ENCODE data around the gene UBP1. TPM values are rescaled to one million over a fixed set of nuclear protein-coding genes. Genes with fewer than 3 reads are reported as not detected.

UBP1 gene
- total RNA-seq, 5 donors from 2014 or later (not counting 1 experiment from before 2014, with no cell fraction given): 87.3 to 101 (median 91.4) TPM

DNA sequence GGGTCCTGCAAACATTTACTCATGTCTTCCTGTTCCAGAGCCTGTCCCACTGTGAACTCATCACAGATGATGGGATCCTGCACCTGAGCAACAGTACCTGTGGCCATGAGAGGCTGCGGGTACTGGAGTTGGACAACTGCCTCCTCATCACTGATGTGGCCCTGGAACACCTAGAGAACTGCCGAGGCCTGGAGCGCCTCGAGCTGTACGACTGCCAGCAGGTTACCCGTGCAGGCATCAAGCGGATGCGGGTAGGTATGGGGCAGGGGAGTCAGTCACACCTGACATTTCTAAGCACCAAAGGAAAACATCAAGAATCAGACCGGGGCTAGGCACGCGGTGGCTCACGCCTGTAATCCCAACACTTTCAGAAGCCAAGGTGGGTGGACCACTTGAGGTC, 56.3 kb downstream of the UBP1 start:
- Mint-ChIP-seq H3K27me3 (no peaks in the 10 kb centered on the region), H3K27ac (no peak overlapping the region), H3K36me3 (peaks cover 16% of the 10 kb centered on the region), H3K9me3 (no peaks in the 10 kb centered on the region), H3K4me1 (peaks cover 10 to 13% (median 11%) of the 10 kb centered on the region in 3 donors), H3K4me3 (no peak overlapping the region)
- peaks cover 0 to 19% of the 10 kb centered on the region in 2 donors for H3K36me3 ChIP-seq (ENCODE audit: control insufficient read depth in 2 of 2, extremely low read depth in 1 of 2, insufficient read depth in 1 of 2, low read length in 1 of 2)
- H3K27ac ChIP-seq (ENCODE audit: low read length): no peak overlapping the region
- ChIA-PET CTCF (no interaction called here), POLR2A (no interaction called here)
- no peaks in the 10 kb centered on the region for H3K27me3 ChIP-seq (replicated peaks in 1 of 2; ENCODE audit: control insufficient read depth in 2 of 2, extremely low read depth in 1 of 2, insufficient read depth in 2 of 2, low read length in 1 of 2)
- ATAC-seq (replicated peaks in 1 of 4) (no peak), DNase-seq (no peak)
- 100% methylated on average over 4 of the region's 12 CpGs for WGBS (ENCODE audit: insufficient coverage)
- H3K4me1 ChIP-seq (ENCODE audit: control insufficient read depth in 1 of 2, extremely low read depth in 1 of 2, insufficient read depth in 2 of 2, low read length in 2 of 2): no peaks in the 10 kb centered on the region
- H3K4me3 ChIP-seq (ENCODE audit: control insufficient read depth in 1 of 2, extremely low read depth in 1 of 2, low read length in 1 of 2): no peak overlapping the region
- no peaks in the 10 kb centered on the region for H3K9me3 ChIP-seq

DNA sequence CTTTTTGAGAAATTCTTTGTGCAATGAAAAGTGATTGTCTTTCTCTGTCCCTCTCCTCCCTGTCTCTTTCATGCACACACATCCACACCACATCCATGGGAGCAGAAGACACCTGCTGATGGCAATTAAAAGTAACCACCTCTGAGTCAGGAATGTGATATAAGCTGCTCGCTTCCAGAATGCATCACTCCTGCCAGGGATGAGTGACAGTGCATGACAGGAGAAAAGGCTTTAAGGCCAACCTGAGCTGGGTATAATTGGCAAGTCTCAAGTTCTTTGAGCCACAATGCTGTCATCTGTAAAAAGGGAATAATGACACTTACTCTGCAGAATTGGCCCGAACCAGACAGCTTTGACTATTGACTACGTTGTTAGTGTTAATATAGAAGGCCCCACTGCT, 59.6 kb downstream of the UBP1 start:
- peaks cover 4 to 11% (median 7%) of the 10 kb centered on the region in 3 donors for H3K4me1 Mint-ChIP-seq
- POLR2A ChIA-PET: no interaction called here
- no peaks in the 10 kb centered on the region for H3K27me3 ChIP-seq (replicated peaks in 1 of 2; ENCODE audit: control insufficient read depth in 2 of 2, extremely low read depth in 1 of 2, insufficient read depth in 2 of 2, low read length in 1 of 2)
- no peak overlapping the region for H3K4me3 Mint-ChIP-seq
- H3K9me3 Mint-ChIP-seq: no peaks in the 10 kb centered on the region
- WGBS (ENCODE audit: insufficient coverage): 90% methylated on average over 2 of the region's 3 CpGs
- no peak overlapping the region for H3K27ac Mint-ChIP-seq
- H3K27me3 Mint-ChIP-seq: no peaks in the 10 kb centered on the region
- H3K4me3 ChIP-seq (ENCODE audit: control insufficient read depth in 1 of 2, extremely low read depth in 1 of 2, low read length in 1 of 2): no peak overlapping the region
- no peaks in the 10 kb centered on the region for H3K36me3 Mint-ChIP-seq
- CTCF ChIA-PET: interaction anchor here in 1 of 2 donors (0.5 to 0.6 kb wide), 2 partner anchors 303 to 1052 kb away, joined by 4 read pairs; no protein-coding TSS in a partner anchor
- no peak overlapping the region for H3K27ac ChIP-seq (ENCODE audit: low read length)
- no peaks in the 10 kb centered on the region for H3K9me3 ChIP-seq
- no peak for ATAC-seq (replicated peaks in 1 of 4)
- no peaks in the 10 kb centered on the region for H3K36me3 ChIP-seq (ENCODE audit: control insufficient read depth in 2 of 2, extremely low read depth in 1 of 2, insufficient read depth in 1 of 2, low read length in 1 of 2)
- H3K4me1 ChIP-seq (ENCODE audit: control insufficient read depth in 1 of 2, extremely low read depth in 1 of 2, insufficient read depth in 2 of 2, low read length in 2 of 2): no peaks in the 10 kb centered on the region
- DNase-seq: no peak

- no peak for ATAC-seq (replicated peaks in 1 of 4)
- CTCF ChIA-PET: no interaction called here
- 100% methylated on average over 1 of the region's 3 CpGs for WGBS (ENCODE audit: insufficient coverage)
Measured at GRCh38 chr3:33377931-33378330, 62.3 kb downstream of the UBP1 start.

GRCh38 chr3:33377489-33377888, 62.7 kb downstream of the UBP1 start:
- no peak overlapping the region for H3K4me3 Mint-ChIP-seq
- H3K4me1 Mint-ChIP-seq: peaks cover 1 to 7% (median 3%) of the 10 kb centered on the region in 3 donors
- no peaks in the 10 kb centered on the region for H3K9me3 Mint-ChIP-seq
- peaks cover 0 to 4% of the 10 kb centered on the region in 2 experiments for H3K4me1 ChIP-seq (ENCODE audit: control insufficient read depth in 1 of 2, extremely low read depth in 1 of 2, insufficient read depth in 2 of 2, low read length in 2 of 2)
- H3K36me3 ChIP-seq (ENCODE audit: control insufficient read depth in 2 of 2, extremely low read depth in 1 of 2, insufficient read depth in 1 of 2, low read length in 1 of 2): no peaks in the 10 kb centered on the region
- no peaks in the 10 kb centered on the region for H3K9me3 ChIP-seq
- H3K27me3 Mint-ChIP-seq: peaks cover 4 to 6% of the 10 kb centered on the region in 2 donors
- ATAC-seq (replicated peaks in 1 of 4) (no peak), DNase-seq (no peak)
- WGBS (ENCODE audit: insufficient coverage): 100% methylated on average over 2 of the region's 3 CpGs
- H3K36me3 Mint-ChIP-seq: no peaks in the 10 kb centered on the region
- no peak overlapping the region for H3K27ac ChIP-seq (ENCODE audit: low read length)
- no peak overlapping the region for H3K27ac Mint-ChIP-seq
- no peaks in the 10 kb centered on the region for H3K27me3 ChIP-seq (replicated peaks in 1 of 2; ENCODE audit: control insufficient read depth in 2 of 2, extremely low read depth in 1 of 2, insufficient read depth in 2 of 2, low read length in 1 of 2)
- POLR2A ChIA-PET: interaction anchor here in 1 of 2 donors (0.6 kb wide), 2 partner anchors 333 to 445 kb away, joined by 3 to 5 read pairs; no protein-coding TSS in a partner anchor
- CTCF ChIA-PET: no interaction called here
- H3K4me3 ChIP-seq (ENCODE audit: control insufficient read depth in 1 of 2, extremely low read depth in 1 of 2, low read length in 1 of 2): no peak overlapping the region

More at GRCh38 chr3:33377931-33378330, 62.3 kb downstream of the UBP1 start:
- H3K4me3 ChIP-seq (ENCODE audit: control insufficient read depth in 1 of 2, extremely low read depth in 1 of 2, low read length in 1 of 2): no peak overlapping the region
- Mint-ChIP-seq H3K27ac (no peak overlapping the region), H3K4me1 (peaks cover under 1 to 6% (median under 1%) of the 10 kb centered on the region in 3 donors), H3K9me3 (no peaks in the 10 kb centered on the region), H3K36me3 (no peaks in the 10 kb centered on the region), H3K4me3 (no peak overlapping the region), H3K27me3 (peaks cover 2 to 3% of the 10 kb centered on the region in 2 donors)
- no peak for DNase-seq
- POLR2A ChIA-PET: interaction anchor here in 1 of 2 donors (0.6 kb wide), 2 partner anchors 333 to 445 kb away, joined by 3 to 5 read pairs; no protein-coding TSS in a partner anchor
- H3K36me3 ChIP-seq (ENCODE audit: control insufficient read depth in 2 of 2, extremely low read depth in 1 of 2, insufficient read depth in 1 of 2, low read length in 1 of 2): no peaks in the 10 kb centered on the region
- no peaks in the 10 kb centered on the region for H3K27me3 ChIP-seq (replicated peaks in 1 of 2; ENCODE audit: control insufficient read depth in 2 of 2, extremely low read depth in 1 of 2, insufficient read depth in 2 of 2, low read length in 1 of 2)
- no peak overlapping the region for H3K27ac ChIP-seq (ENCODE audit: low read length)
- peaks cover 0 to under 1% of the 10 kb centered on the region in 2 experiments for H3K4me1 ChIP-seq (ENCODE audit: control insufficient read depth in 1 of 2, extremely low read depth in 1 of 2, insufficient read depth in 2 of 2, low read length in 2 of 2)
- H3K9me3 ChIP-seq: no peaks in the 10 kb centered on the region

DNA sequence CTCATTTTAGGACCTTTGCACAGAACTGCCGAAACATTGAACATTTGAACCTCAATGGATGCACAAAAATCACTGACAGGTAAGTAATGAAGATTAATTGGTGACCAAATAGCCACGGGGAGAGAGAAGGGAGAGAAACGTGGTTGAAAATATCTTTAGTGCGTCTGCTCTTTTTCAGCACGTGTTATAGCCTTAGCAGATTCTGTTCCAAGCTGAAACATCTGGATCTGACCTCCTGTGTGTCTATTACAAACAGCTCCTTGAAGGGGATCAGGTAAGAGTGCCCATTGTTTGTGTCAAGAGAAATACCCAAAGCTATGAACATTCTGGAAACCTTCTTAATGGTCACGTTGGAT, 67.1 kb downstream of the UBP1 start:
- H3K4me1 ChIP-seq (ENCODE audit: control insufficient read depth in 1 of 2, extremely low read depth in 1 of 2, insufficient read depth in 2 of 2, low read length in 2 of 2): peaks cover 0 to 5% of the 10 kb centered on the region in 2 experiments
- ChIA-PET CTCF (interaction anchor here (0.5 to 3.2 kb wide), 25 partner anchors 10 to 706 kb away, joined by 3 to 40 read pairs (median 5); no protein-coding TSS in a partner anchor), POLR2A (interaction anchor here in 1 of 2 donors (0.6 kb wide), 3 partner anchors 467 to 1044 kb away, joined by 4 to 13 read pairs (median 4); no protein-coding TSS in a partner anchor)
- Mint-ChIP-seq H3K36me3 (no peaks in the 10 kb centered on the region), H3K27me3 (peaks cover 16 to 17% of the 10 kb centered on the region in 2 donors), H3K4me3 (no peak overlapping the region), H3K27ac (no peak overlapping the region), H3K4me1 (peaks cover 1 to 8% (median 3%) of the 10 kb centered on the region in 3 donors), H3K9me3 (no peaks in the 10 kb centered on the region)
- peaks cover 0 to 3% of the 10 kb centered on the region in 2 experiments for H3K27me3 ChIP-seq (replicated peaks in 1 of 2; ENCODE audit: control insufficient read depth in 2 of 2, extremely low read depth in 1 of 2, insufficient read depth in 2 of 2, low read length in 1 of 2)
- ATAC-seq (replicated peaks in 1 of 4): no peak
- DNase-seq: no peak
- H3K4me3 ChIP-seq (ENCODE audit: control insufficient read depth in 1 of 2, extremely low read depth in 1 of 2, low read length in 1 of 2): no peak overlapping the region
- 43% methylated on average over 1 of the region's 6 CpGs for WGBS (ENCODE audit: insufficient coverage)
- no peaks in the 10 kb centered on the region for H3K9me3 ChIP-seq
- H3K36me3 ChIP-seq (ENCODE audit: control insufficient read depth in 2 of 2, extremely low read depth in 1 of 2, insufficient read depth in 1 of 2, low read length in 1 of 2): no peaks in the 10 kb centered on the region
- H3K27ac ChIP-seq (ENCODE audit: low read length): no peak overlapping the region

- peaks cover 17 to 19% of the 10 kb centered on the region in 2 donors for H3K27me3 Mint-ChIP-seq
- WGBS (ENCODE audit: insufficient coverage): 45% methylated on average over 10 of the region's 14 CpGs
- H3K9me3 Mint-ChIP-seq: no peaks in the 10 kb centered on the region
- no peak overlapping the region for H3K27ac Mint-ChIP-seq
- no peaks in the 10 kb centered on the region for H3K36me3 Mint-ChIP-seq
- H3K27ac ChIP-seq (ENCODE audit: low read length): no peak overlapping the region
- CTCF ChIA-PET: interaction anchor here (0.5 to 3.2 kb wide), 25 partner anchors 9 to 705 kb away, joined by 3 to 40 read pairs (median 5); no protein-coding TSS in a partner anchor
- ATAC-seq (replicated peaks in 1 of 4) (peak; percentile 54 to 75 (median 63)), DNase-seq (peak in 29 of 35 experiments; percentile 2 to 66 (median 24))
- no peak overlapping the region for H3K4me3 Mint-ChIP-seq
- peaks cover 1 to 8% (median 3%) of the 10 kb centered on the region in 3 donors for H3K4me1 Mint-ChIP-seq
- POLR2A ChIA-PET: interaction anchor here in 1 of 2 donors (0.6 kb wide), 2 partner anchors 815 to 1044 kb away, joined by 4 to 13 read pairs; no protein-coding TSS in a partner anchor
- H3K27me3 ChIP-seq (replicated peaks in 1 of 2; ENCODE audit: control insufficient read depth in 2 of 2, extremely low read depth in 1 of 2, insufficient read depth in 2 of 2, low read length in 1 of 2): peaks cover 0 to 3% of the 10 kb centered on the region in 2 experiments
- H3K4me1 ChIP-seq (ENCODE audit: control insufficient read depth in 1 of 2, extremely low read depth in 1 of 2, insufficient read depth in 2 of 2, low read length in 2 of 2): peaks cover 0 to 5% of the 10 kb centered on the region in 2 experiments
- no peaks in the 10 kb centered on the region for H3K9me3 ChIP-seq
- no peaks in the 10 kb centered on the region for H3K36me3 ChIP-seq (ENCODE audit: control insufficient read depth in 2 of 2, extremely low read depth in 1 of 2, insufficient read depth in 1 of 2, low read length in 1 of 2)
- H3K4me3 ChIP-seq (ENCODE audit: control insufficient read depth in 1 of 2, extremely low read depth in 1 of 2, low read length in 1 of 2): no peak overlapping the region
Measured at GRCh38 chr3:33372218-33373081, 67.8 kb downstream of the UBP1 start.
